IPS-20b (cell line): Measurements from ENCODE around the gene KLKB1.

Experiments
- H3K27ac ChIP-seq: one replicate; pipeline ENCODE4 v1.5.1; 2013; ENCODE audit warnings: low read length
- H3K27me3 ChIP-seq: 2 replicates; pipeline ENCODE4 v1.6.1; 2013; ENCODE audit warnings: mild to moderate bottlenecking, low read length, inconsistent platforms; ENCODE audit not compliant: insufficient read depth
- H3K36me3 ChIP-seq: 2 replicates; pipeline ENCODE4 v1.6.1; 2013; ENCODE audit warnings: low read depth, mild to moderate bottlenecking, inconsistent platforms, low read length, moderate library complexity; ENCODE audit not compliant: insufficient read depth
- H3K4me1 ChIP-seq: 2 replicates; pipeline ENCODE4 v1.6.1; 2013; ENCODE audit warnings: mild to moderate bottlenecking, control low read depth, inconsistent platforms, low read length, moderate library complexity; ENCODE audit not compliant: insufficient read depth
- H3K4me3 ChIP-seq: 2 replicates; pipeline ENCODE4 v1.5.1; 2013; ENCODE audit warnings: mild to moderate bottlenecking, low read length, inconsistent platforms
- H3K9ac ChIP-seq: 2 replicates; pipeline ENCODE4 v1.6.1; 2013; ENCODE audit warnings: low read depth, mild to moderate bottlenecking, inconsistent platforms, low read length, moderate library complexity
- H3K9me3 ChIP-seq: 2 replicates; pipeline ENCODE4 v1.6.1; 2013; ENCODE audit warnings: mild to moderate bottlenecking, low read depth, low read length, inconsistent platforms; ENCODE audit not compliant: insufficient read depth

KLKB1 gene

DNA sequence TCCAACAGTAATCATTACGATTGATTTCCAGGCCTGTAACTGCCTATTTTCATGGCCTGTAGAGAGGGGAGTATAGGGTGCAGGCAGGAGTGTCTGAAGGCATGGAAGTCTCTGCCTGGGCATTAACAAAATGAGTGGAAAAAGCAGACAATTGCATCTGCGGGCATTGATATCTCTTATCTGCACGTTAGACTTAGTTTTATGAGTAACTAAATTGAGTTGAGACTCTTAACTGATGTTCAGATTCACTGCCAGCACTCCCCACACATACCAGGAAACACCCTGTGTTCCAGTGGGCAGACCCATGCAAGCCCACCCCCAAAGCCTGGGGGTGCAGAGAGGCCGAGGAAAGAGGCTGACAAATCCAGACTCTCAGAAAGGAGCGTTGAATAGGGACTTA, 72.0 kb downstream of the KLKB1 start:
- Histone ChIP-seq H3K4me3 (no peak overlapping the region), H3K27ac (no peak overlapping the region), H3K9ac (no peak overlapping the region), H3K9me3 (no peaks in the 10 kb centered on the region), H3K4me1 (peaks cover 6% of the 10 kb centered on the region; the same call in 1 of the 2 replicates), H3K27me3 (peaks cover 17% of the 10 kb centered on the region), H3K36me3 (no peaks in the 10 kb centered on the region)

DNA sequence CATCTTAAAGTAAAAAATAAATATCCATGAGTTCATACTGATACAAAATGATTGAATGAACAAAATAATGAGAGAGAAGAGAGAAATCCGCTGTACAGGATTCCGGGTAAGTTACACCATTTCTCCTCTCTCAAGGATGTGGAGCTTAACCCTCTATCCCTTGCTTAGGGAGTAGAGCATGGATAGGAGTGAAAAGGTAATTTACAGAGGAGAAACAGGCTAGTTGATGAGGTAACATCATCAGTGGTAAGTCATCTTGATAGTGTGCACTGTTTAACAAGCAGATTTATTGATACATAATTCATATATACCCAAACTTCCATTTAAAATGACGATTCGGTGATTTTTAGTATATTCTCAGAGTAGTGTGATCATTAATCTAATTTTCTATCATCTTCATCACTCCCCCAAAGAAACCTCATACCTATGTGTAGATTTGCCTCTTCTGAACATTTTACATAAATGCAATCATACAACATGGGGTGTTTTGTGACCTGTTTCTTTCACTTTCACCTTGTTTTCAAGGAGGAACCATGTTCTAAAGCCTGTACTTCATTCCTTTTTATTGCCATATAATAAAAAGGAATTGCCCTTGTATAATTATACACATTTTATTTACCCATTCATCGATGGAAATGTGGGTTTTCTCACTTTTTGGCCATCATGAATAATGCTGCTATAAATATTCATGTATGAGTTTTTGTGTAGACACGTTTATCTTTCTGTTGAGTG, 73.5 kb downstream of the KLKB1 start:
- peaks cover 6% of the 10 kb centered on the region; the same call in 1 of the 2 replicates for H3K4me1 ChIP-seq
- H3K9ac ChIP-seq, result no peak overlapping the region
- H3K9me3 ChIP-seq, result no peaks in the 10 kb centered on the region
- no peaks in the 10 kb centered on the region for H3K36me3 ChIP-seq
- H3K4me3 ChIP-seq, result no peak overlapping the region
- peaks cover 17% of the 10 kb centered on the region for H3K27me3 ChIP-seq
- H3K27ac ChIP-seq, result no peak overlapping the region

DNA sequence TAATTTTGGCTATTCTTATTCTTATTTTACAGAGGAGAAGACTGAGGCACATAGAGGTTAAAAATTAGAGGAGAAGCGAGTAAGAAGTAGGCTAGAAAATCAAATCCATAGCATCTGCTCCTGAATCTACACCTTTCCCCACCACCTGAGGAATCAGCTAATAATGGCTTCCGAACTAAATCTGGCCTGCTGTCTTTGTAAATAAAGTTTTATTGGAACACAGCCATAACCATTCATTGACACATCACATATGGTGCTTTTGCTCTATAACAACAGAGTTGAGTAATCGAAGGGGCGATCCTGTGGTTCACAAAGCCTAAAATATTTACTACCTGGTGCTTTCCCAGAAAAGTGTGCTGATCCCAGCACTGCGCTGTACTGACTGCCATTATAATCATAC, 76.9 kb downstream of the KLKB1 start:
- Histone ChIP-seq H3K9me3 (no peaks in the 10 kb centered on the region), H3K36me3 (no peaks in the 10 kb centered on the region), H3K27ac (no peak overlapping the region), H3K9ac (no peak overlapping the region), H3K4me3 (no peak overlapping the region), H3K4me1 (no peaks in the 10 kb centered on the region), H3K27me3 (peaks cover 1% of the 10 kb centered on the region; the same call in 1 of the 2 replicates)

DNA sequence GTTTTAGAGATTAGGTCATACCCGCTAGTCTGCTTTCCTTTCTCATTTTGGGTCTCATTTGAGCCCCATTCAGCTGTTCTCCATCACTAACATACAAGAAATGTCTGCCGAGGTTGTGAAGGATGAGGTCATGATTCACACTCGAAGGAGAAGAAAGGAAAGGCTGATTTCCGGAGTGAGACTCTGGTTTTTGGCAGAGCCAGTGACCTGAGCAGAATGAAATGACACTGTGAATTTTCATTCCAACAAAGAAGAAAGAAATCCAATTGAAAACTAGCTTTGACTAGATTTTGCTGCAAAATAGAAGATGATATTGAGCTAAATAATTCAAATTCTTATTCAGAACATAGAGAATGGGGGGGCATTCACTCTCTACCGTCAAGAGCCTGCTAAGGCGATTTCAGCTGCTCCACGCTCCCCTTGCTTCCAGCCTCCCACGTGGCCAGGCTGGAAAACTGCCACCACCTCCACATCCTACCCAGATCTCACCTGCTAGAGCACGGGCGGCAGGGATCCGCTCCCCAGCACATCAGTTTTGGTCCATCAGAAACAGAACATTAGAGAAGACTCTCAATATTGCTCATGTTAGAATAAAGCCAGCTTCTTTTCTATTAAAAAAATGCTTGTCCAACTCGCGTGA, 77.7 kb downstream of the KLKB1 start:
- Histone ChIP-seq H3K4me1 (no peaks in the 10 kb centered on the region), H3K9me3 (no peaks in the 10 kb centered on the region), H3K4me3 (no peak overlapping the region)

DNA sequence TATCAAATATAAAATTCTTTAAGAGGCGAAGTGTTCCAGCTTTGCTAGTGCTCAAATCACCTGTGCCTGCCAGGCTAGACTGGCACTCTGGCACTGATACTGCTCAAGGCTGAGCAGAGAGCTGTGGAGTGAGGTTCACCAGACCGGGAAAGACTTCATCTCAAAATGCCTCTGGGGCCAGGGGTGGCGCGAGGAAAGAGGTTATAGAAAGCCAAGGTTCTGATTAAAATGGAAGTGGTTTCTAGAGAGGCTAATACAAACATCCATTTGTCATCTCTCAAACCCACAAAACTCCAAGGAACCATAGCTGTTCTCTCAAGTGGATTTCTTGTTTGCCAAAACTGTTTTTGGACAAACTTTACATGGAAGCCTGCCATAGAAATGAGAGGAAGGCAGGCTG, 80.2 kb downstream of the KLKB1 start:
- no peak overlapping the region for H3K9ac ChIP-seq
- H3K27ac ChIP-seq, result no peak overlapping the region
- H3K9me3 ChIP-seq, result no peaks in the 10 kb centered on the region
- no peak overlapping the region for H3K4me3 ChIP-seq
- no peaks in the 10 kb centered on the region for H3K4me1 ChIP-seq
- no peaks in the 10 kb centered on the region for H3K36me3 ChIP-seq
- peaks cover 5% of the 10 kb centered on the region; the same call in 1 of the 2 replicates for H3K27me3 ChIP-seq

More for the DNA sequence above, 77.7 kb downstream of the KLKB1 start:
- no peak overlapping the region for H3K27ac ChIP-seq
- H3K36me3 ChIP-seq, result no peaks in the 10 kb centered on the region
- H3K27me3 ChIP-seq, result peaks cover 5% of the 10 kb centered on the region; the same call in 1 of the 2 replicates
- no peak overlapping the region for H3K9ac ChIP-seq

DNA sequence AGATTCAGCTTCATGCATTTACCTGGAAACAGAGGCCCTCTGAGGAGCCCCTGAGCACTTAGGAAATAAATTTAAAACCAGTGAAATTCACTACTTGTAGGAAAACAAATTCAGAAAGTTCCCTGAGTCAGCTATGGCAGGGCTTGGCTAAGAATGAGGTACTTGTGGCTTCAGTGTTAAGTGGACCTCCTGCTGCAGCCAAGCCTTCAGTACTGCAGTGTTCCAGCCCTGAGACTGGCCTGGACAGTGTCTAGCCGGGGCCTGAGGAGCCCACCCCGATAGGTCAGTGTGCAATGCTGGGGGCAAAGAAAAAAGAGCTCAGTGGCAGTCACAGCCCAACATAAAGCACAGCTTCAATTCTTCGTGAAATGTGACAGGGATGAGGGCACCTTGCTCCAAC, 80.6 kb downstream of the KLKB1 start:
- H3K27me3 ChIP-seq, result peaks cover 5% of the 10 kb centered on the region; the same call in 1 of the 2 replicates
- H3K9ac ChIP-seq, result no peak overlapping the region
- H3K4me3 ChIP-seq, result no peak overlapping the region

More for the DNA sequence above, 80.6 kb downstream of the KLKB1 start:
- Histone ChIP-seq H3K27ac (no peak overlapping the region), H3K9me3 (no peaks in the 10 kb centered on the region), H3K36me3 (no peaks in the 10 kb centered on the region), H3K4me1 (no peaks in the 10 kb centered on the region)
